ENCODE measurements around the gene AKIP1. TPM values are rescaled to one million over a fixed set of nuclear protein-coding genes. Genes with fewer than 3 reads are reported as not detected.

Gene AKIP1
- total and polyA plus RNA-seq, 9 of the 15 experiments (the other 6 are each of a cell fraction or from before 2014, with no cell fraction given), result 9.0 to 52.6 (median 36.2) TPM

- peak within 1 kb of the TSS; percentile 93 for H3K27ac ChIP-seq (ENCODE audit: extremely low read depth, low read depth, low read length)
- no peaks in the 10 kb centered on the region for H3K9me1 ChIP-seq (ENCODE audit: control insufficient read depth, insufficient read depth, low read length)
- BruUV-seq (replicated peaks), result TSS peak; percentile 90
- peaks cover 44% of the 10 kb centered on the region for H3K79me2 ChIP-seq (ENCODE audit: control insufficient read depth, insufficient read depth, low read length)
- no peaks in the 10 kb centered on the region for H4K20me1 ChIP-seq (replicated peaks; ENCODE audit: control insufficient read depth, insufficient read depth, low read length)
- peak within 1 kb of the TSS; percentile 99 for H2AFZ ChIP-seq (ENCODE audit: low read depth, low read length)
- FAIRE-seq (peak; percentile 88), ATAC-seq (peak; percentile 92), DNase-seq (ENCODE audit: extremely low read depth in 1 of 4, low spot score in 3 of 4) (peak; percentile 83 to 92 (median 86))
- intact Hi-C loops (cut with micrococcal nuclease), result loop anchor here (5.0 kb wide), 1 partner anchor 38 kb away; the partner anchor contains the start of gene NRIP3
- in situ Hi-C loops (cut with MboI), result no loop called here
- H3K9me3 ChIP-seq (replicated peaks; ENCODE audit: control insufficient read depth, insufficient read depth, low read depth, low read length), result no peaks in the 10 kb centered on the region
- 2% methylated on average over 58 of the region's 67 CpGs for WGBS (ENCODE audit: insufficient coverage, low coverage, missing lambda C conversion rate)
- ChIA-PET CTCF (ENCODE audit: low intra/inter-chr PET ratio) (no interaction called here), POLR2A (interaction anchor here (0.6 to 2.4 kb wide), 6 partner anchors 24 to 882 kb away, joined by 3 to 12 read pairs (median 3); no protein-coding TSS in a partner anchor)
- H3K27me3 ChIP-seq (ENCODE audit: control insufficient read depth in 2 of 2, insufficient read depth in 2 of 2, low read length in 2 of 2), result no peaks in the 10 kb centered on the region
- peak within 1 kb of the TSS; percentile 88 to 93 for H3K9ac ChIP-seq (ENCODE audit: insufficient read depth in 1 of 2, low read depth in 2 of 2, low read length in 2 of 2)
- peaks cover 13 to 22% of the 10 kb centered on the region in 2 experiments; a peak in 4 of 5 replicates for H3K4me1 ChIP-seq (replicated peaks in 1 of 2; ENCODE audit: control insufficient read depth in 2 of 2, insufficient read depth in 2 of 2, low read length in 2 of 2)
- H3K36me3 ChIP-seq (ENCODE audit: control insufficient read depth, insufficient read depth, low read length), result peaks cover 4% of the 10 kb centered on the region; the same call in 1 of the 3 replicates
- peak within 1 kb of the TSS; percentile 96 for H3K4me3 ChIP-seq
- peak within 1 kb of the TSS; percentile 93 for H3K4me2 ChIP-seq (ENCODE audit: insufficient read depth, low read length)
- TF ChIP-seq ZBTB11 (CRISPR knock-in tag; IDR thresholded peaks at IDR 0.05) (peak in 2 of 3 experiments; percentile 72 to 94; a peak in 4 of 6 replicates), MYNN (IDR thresholded peaks at IDR 0.05) (peak; percentile 36; the same call in 1 of the 2 replicates), MYNN (CRISPR knock-in tag; IDR thresholded peaks at IDR 0.05) (no peak), PKNOX1 (IDR thresholded peaks at IDR 0.05) (0 out of 2 replicates have a peak, but pooled peaks have one; percentile 29), SIN3A (IDR thresholded peaks at IDR 0.05; ENCODE audit: borderline replicate concordance in 2 of 2, control insufficient read depth in 1 of 2, low read depth in 2 of 2, low read length in 2 of 2) (peak; percentile 66 to 90), ZNF175 (CRISPR knock-in tag; IDR thresholded peaks at IDR 0.05; ENCODE audit: low read depth) (peak; percentile 29; the same call in 1 of the 2 replicates), ZFP30 (CRISPR knock-in tag; IDR thresholded peaks at IDR 0.05; ENCODE audit: borderline replicate concordance) (no peak), TRIM25 (IDR thresholded peaks at IDR 0.05; ENCODE audit: borderline replicate concordance) (no peak), DNMT1 (IDR thresholded peaks at IDR 0.05) (no peak), U2AF1 (optimal IDR thresholded peaks at IDR 0.05; ENCODE audit: low read depth, low read length) (peak; percentile 23)
These were observed 53.6 kb downstream of the AKIP1 start, which contains the start of gene TMEM9B for GRCh38 chr11:8964324-8965320. Gene TMEM9B (minus strand): TSS chr11:8964442. CDS start chr11:8964313, 129 bp downstream.
